Fibroblast of skin of right biceps (primary cell): ENCODE results near the gene GMDS.

Experiments
- DNase-seq: peaks from one replicate; pipeline ENCODE4 v3.0.0-alpha.2; 2013

Gene GMDS

DNA sequence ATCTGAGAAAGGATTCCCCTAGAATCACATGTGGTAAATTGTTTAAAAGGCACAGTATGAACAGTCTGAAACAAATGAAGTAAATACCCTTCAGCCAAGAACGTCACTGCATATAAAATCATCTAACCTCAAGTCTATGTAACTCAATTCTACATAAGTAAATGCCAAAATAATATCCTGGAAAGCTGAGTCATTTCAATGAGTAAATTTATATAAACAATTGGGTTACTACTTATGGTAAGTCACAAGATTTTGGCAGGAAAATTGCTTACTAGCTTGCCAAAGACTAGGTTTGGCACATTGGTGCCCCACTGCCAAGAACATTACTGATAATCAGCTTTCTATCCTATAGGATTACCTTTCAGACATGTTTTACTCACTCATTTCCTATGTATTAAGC, 8.4 kb downstream of the GMDS start:
- DNase-seq: peak; percentile 86

DNA sequence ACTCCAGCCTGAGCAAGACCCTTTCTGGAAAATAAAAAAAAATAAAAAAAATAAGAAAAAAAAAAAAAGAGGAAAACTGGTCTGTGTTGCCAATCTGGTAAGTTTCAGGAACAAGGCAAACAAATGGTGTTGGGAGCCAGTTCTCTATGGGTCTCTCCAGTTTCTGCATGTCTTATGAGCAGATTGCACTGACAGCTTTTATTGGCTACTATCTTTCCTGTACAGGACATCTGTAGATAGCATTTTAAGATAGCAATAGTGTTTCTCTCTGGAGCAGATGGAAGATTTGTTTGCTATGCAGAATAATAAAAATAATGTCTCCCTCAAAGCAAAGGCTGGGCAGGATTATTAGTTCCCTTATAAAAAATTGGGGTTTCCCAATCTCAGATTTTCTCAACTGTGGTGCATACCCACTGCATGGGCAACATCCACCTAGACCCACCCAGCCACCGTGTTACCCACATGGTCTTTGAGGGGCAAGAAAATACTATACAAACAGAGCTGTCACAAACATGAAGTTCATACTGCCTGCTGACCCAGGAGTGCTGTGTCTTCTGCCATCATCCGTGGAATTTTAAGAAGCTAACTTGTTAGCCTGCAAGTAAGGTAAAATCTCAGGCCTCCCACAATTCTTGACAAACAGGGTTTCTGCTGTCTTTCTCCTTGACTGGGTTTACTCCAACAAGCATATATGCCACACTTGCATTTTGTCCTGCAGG, 9.5 kb downstream of the GMDS start:
- DNase-seq: no peak

DNA sequence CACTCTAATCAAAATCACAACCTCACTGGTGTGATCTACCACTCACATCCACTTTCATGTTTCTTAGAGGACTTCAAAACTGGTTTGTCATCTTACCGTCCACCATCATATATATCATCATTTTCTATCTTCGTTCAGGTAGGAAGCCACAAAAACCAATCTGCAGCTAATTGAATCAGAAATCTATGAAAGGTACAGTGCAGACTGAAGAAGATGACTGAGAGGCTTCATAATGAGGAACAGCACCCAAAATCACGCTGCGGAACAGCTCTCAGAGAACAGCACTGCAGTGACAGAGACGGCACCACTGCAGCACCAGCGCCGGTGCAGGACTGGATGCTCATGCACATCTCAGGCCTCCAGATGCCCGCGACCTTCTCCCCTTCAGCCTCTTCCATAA, 13.0 kb downstream of the GMDS start:
- DNase-seq: no peak

DNA sequence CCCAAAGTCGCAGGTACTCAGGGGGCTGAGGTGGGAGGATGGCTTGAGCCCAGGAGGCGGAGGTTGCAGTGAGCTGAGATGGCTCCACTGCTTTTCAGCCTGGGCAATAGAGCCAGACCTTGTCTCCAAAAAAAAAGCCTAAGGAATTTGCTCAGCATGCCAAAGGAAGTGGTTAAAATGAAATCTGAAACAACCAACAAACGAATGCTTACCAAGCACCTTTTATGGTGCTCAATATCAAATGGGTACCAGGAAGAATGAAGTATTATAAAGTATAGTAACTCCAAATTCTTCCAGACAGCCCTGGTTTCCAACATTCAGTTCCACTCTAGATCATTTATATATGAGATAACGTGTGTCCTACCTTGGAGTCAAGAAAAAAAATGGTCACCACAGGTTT, 14.0 kb downstream of the GMDS start:
- peak; percentile 36 for DNase-seq

DNA sequence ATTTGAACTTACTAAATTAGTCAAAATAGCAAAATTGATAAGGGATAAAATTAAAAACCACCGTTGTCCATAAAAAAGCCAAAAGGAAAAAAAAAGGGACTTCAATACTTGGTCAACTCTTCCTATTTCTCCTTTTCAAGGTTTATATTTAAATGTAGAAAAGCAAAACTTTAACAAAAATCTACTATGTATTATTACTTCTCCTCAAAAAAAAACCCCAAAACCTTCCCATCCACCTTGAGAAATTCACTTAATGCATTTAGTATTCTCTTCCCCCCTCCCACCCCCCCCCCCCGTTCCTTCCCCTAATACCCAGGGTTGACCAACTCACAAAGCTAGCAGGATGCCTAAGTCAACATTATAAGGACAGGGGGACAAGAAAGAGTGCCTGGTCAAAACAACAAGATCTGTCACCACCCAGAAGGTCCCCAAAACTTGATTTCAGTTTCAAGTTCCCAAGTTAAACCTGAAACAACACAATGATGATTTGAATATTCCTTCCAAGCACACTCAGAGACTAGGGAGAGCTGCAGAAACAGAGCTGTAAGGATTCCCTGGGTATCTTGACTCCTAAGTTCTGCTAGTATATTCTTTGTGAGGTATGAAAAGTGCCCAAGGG, 14.6 kb downstream of the GMDS start:
- no peak for DNase-seq

DNA sequence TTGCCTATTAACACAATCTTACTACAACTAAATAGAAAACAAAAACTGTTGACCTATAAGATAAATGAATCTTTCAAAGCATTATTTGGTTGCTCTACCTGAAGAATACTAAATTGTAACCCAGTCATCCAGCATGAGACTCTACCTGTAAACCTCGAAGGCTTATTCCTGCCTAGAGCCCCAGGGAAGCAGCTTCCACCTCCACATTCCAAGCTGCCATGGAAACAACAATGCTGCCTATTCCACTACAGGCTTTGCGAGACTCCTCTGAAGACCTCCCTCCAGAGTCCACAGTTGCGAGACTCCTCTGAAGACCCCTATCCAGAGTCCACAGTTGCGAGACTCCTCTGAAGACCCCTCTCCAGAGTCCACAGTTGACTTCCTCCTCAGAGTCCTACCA, 15.7 kb downstream of the GMDS start:
- DNase-seq: no peak

DNA sequence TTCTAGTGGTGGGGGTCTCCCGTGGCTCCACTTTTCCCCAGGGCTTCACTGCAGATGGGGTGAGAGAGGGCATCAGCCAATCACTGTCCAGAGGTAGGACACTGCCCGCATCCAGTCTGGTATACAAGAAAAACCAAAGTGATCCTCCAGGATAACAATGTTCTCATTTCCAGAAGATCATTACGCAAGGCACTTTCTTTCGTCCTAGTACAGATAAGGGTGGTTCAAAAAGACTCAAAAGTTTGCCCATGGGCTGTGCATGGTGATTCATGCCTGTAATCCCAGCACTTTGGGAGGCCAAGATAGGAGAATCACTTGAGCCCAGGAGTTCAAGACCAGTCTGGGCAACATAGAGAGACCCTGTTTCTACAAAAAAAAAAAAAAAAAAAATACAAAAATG, 16.4 kb downstream of the GMDS start:
- no peak for DNase-seq

DNA sequence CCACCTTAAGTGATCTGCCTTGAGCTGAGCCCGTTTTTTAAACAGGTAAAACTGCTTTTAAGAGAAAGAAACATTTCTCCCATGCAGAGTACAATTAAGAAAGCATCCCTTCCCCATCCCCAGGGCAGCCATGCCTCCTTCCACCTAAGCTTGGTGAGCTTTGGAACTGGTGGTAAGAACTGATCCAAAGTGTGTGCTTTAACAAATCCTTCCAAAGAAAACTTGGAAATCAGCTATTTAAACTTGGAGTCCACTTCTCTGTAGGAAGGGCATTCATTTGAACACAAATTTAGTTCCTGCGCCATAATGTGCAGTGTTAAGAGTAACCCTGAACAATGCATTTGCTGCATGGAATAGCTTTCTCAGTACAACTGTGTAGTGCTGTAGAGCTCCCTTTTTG, 17.0 kb downstream of the GMDS start:
- DNase-seq: no peak

DNA sequence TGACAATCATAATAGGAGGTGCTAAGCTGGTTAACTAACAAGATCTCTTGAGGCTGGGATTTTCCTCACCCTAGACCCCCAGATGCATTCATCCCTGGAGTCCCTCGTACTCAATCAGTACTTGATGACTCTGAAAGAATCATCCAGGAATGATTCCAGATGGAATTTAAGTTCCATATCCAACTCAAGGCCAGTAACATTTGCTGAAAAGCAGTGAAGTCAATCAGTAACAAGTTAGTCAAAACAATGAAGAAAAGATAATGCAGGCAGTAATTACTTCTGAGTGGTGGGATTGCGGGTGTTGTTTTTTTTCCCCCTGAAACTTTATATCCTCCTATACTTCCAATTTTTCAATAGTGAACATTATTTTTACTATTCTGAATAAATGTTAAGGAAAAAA, 18.6 kb downstream of the GMDS start:
- no peak for DNase-seq

DNA sequence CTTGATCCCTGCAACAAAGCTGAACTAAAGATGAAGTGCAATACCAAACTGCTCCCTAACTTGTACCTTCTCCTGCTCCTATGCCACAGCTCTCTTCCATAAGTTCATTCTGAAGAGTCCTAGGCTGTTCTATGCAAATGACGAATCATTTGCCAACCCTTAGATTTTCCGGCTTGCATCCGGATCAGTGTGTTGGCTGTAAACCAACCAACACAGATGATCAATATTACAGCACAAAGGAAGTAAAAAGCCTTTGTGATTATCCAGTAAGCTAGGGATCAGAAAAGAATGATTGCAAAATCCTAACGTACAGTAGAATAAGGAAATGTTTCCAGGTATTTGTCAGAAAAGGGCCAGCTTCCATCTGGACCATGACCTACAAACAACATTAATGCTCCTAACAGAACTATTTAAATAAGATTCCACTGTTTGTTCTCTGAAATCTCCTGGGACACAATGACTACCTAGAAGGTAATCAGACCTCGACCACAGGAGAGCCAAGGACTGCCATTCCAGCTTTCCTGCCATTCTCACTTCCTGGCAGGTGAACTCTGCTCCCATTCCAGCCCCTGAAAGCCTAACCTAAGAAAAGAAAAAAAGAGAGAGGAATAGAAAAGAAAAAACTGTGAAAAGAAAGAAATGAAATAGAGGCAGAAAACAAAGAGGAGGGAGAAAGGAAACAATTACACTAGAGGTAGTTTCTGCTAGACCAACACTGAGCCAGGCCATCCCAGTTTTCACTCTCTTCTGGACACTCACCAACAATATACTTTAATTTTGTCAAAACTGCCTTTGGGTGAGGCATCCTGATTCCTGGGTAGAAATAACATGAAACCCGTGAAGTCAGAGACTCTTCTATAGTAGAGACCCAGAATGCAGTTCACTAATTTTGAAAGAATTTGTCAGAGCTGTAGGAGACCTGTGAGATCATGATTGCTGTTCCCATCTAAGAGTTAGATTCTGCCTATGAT, 19.7 kb downstream of the GMDS start:
- peak; percentile 11 for DNase-seq

DNA sequence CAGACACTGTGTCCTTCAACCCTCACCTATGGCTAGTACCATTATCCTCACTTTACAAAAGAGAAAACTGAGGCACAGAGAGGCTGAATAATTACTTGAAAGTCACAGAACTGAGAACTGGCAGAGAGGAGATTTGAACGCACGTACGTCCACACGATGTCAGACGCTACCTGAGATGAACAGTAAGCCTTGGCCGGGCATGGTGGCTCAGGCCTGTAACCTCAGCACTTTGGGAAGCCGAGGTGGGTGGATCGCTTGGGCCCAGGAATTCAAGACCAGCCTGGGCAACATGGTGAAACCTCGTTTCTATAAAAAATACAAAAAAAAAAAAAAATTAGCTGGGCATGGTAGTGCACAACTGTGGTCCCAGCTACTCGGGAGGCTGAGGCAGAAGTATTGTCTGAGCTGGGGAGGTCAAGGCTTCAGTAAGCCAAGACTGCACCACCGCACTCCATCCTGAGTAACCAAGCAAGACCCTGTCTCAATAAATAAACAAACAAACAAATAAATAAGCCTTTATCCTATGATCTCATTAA, 20.5 kb downstream of the GMDS start:
- no peak for DNase-seq

DNA sequence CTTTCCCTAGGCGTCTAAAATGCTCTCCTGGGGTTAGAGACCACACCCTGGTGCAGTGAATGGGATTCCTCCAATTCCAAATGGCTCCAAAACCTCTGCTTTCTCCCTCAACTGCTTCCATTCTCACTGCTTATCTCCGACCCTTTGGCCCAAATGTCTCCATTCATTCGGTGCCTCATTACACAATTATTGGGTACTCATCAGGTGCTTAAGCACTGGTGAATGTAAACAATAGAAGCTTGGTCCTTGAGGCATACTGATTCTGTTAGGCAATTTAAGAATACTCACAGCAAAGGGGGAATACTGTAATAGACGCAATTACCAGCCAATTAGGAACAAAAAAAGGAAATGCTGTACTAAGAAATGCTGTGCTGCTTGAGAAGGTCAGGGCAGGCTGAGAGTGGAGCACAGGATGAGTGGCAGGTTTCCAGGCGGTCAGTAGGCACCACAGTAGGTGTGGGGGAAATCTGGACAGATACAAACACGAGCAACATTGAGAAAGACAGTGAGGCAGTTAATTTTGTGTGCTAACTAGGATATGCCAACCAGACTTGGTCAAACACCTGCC, 23.0 kb downstream of the GMDS start:
- no peak for DNase-seq

DNA sequence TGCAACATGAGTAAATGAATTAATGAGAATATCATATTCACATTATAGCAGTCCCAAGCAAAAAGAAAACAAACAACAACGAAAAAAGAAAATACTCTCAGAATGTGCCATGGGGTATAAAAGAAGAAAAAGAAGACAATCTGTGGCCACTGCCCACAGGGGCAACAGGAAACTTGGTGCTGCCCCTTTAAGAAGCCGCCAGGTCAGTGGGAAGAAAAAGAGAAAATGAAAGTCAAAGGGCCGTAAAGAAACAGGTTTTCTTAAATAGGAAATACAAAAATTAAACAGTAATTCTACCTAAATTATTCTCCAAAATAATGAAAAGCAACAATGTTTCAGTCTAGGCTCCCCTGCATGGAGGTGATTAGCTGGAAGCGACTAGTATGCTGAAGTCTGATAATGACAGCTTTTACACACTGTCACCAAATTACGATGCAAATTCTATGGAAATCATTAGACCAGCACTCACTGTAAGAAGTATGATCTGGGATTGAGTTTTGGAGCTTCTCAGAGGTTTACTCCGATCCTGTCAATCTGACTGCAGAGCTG, 23.6 kb downstream of the GMDS start:
- DNase-seq: no peak

DNA sequence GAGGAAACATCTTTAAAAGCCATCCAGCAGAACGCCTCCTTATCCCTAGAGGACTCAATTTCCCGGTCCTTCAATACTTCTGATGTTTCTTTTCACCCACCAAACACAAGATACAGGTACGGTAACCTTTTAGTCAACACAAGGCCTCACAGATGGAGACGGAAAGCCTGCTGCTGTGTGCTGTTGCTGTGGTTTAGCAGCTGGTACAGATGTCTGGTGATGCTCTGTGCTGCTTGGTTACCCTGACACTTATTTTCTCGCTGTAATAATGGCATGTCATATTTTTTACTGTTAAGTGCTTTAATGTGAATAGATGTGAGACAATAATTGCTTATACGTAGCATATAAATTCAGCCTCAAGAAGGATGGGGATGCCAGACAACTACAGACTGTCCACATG, 25.3 kb downstream of the GMDS start:
- no peak for DNase-seq

DNA sequence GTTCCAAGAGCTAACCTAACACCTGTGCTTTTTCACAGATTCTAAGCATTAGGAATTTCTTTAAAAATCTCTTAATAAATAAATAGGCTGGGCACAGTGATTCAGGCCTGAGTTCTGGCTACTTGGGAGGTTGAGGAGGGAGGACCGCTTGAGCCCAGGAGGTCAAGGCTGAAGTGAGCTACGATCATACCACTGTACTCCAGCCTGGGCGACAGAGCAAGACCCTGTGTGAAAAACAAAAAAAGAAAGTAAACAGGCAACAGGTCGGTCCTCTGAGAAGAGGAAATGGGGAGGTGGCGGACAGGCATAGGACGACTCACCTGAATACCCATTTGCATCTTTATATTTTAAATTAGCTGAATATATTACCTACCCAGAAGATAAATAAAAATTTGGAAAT, 26.5 kb downstream of the GMDS start:
- DNase-seq: no peak

DNA sequence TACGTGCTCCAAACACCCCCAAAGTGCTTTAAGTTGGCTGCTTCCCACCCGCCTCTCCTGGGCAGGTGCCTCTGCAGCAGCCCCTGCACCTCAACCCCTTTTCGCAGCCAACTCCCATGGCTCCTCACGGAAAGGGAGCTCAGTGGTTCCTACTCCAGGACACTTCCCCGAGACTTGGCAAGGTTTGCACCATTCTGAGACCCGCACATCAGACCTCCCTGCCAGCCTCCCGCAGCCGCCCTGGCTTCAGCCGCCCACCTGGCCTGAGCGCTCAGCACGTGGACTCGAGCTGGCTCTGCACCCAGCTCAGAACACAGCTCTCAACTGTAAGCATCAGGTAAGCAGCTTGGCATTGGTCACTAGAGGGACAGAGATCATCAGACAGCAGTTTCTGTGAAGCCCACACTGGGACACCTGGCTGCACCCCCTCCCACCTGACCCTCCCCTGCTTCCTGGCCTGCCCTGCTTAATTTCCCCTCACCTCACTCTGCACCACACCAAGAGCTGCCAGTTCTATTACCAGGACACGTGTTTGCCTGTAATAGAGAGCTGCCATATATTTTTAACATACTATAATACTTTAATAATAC, 28.5 kb downstream of the GMDS start:
- no peak for DNase-seq

DNA sequence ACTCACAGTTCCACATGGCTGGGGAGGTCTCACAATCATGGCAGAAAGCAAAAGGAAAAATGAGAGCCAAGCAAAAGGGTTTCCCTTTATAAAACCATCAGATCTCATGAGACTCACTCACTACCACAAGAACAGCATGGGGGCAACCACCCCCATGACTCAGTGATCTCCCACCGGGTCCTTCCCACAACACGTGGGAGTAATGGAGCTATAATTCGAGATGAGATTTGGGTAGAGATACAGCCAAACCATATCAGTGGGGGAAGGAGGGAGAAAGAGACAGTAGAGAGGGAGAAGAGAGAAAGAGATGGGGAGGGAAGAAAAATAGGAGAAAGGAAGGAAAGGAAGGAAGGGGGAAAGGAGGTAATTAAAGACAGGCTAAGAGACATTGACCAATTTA, 30.1 kb downstream of the GMDS start:
- peak; percentile 14 for DNase-seq

DNA sequence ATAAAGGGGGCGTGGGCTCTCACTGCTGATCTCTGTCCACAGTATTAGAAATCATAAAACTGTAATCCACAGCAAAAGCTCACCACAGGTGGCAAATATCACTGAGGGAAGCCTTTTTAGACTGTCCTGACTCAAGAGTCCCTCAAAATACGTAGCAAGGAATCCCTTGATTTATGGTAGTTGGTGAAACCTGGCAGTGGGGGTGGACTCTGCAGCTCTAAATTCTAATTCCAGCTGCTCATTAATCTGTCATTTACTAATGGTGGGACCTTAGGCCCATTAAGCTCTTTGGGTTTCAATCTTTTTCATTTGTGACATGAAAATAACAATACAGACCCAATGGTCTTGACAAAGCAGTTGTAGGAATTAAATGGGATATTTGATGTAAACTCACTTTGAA, 32.3 kb downstream of the GMDS start:
- DNase-seq: no peak

DNA sequence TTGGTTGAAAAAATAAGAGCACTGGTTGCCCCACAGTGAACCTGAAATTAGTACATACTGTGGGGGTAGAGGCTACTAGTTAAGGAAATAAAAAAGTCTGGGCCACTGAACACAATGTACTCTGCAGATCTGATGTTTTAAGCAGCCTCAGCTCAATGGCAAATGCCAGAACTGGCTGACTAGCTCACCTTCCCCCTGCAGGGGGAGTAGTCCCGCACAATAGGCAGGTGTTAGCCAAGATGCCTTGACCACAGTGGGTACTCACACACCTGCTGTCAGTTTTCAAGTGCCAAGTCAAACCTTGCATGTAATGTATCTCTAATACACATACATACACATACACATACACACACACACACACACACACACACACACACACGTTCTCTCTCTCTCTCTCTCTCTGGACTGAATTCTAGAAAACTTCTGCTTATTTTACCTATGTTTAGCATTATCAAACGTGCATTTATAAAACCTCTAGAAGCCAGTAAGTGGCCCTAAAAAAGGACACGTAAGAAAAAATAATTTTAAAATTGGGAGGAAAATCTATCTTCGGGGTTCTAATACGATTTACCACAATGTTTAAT, 36.1 kb downstream of the GMDS start:
- peak; percentile 17 for DNase-seq

DNA sequence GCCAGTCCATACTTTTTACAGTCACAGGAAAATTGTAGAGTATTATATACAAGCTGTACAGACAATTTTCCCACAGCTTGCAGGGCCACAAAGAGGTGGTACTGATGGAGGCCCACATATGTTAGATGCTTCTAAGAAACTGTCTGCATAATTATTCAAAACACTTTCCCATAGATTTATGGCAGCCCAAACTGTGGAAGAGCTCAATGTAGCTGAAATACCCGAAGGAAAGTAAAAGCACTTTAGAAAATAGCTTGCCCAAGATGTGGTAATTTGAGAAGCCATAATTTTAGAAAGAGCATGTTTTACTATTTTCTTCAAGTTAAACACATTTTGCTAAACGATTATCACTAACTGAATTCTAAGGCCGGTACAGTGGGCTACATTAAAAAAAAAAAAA, 36.9 kb downstream of the GMDS start:
- no peak for DNase-seq

DNA sequence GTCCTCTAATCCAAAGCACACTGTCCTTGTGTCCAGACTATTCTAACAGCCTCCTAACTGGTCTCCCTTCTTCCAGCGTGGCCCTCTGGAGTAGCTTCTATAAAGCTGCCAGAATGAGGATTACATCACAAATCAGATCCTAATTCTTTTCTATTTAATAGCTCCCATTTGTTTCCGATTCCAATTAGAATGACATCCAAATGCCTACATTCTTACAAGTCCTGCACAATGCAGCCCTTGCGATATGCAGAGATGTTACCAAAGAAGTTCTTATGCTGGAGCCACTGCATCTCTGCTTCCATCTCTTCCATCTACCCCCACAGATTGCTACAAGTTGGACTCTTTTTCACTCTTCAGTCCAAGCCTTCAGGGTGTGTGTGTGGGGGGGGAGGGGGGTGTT, 40.0 kb downstream of the GMDS start:
- no peak for DNase-seq

DNA sequence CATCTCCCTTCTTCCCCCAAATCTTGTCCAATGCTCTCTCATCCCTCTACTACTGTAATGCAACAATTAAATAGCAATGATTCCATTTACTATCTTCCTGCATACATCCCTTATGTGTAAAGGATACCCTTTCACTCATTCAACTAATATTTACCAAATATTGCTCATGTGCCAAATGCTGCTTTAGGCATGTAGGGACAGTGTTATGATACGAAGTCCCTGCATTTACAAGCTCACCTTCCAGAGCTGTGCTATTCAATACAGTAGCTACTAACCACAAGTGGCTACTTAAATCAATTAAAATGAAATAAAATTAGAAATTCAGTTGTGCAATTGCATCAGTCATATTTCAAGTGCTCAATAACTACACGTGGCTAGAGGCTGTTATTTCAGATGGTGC, 41.1 kb downstream of the GMDS start:
- no peak for DNase-seq
